NCI-H774 (cell line): Measurements from ENCODE around the gene LPCAT2.

ENCODE experiments used
- DNase-seq: peaks from one replicate; lab custom pipeline; 2025; lab: John Stamatoyannopoulos, UW

The LPCAT2 gene

GRCh38 chr16:55508941-55509931 lies at the start of gene LPCAT2:
Gene LPCAT2 (plus strand): TSS chr16:55509072. CDS start chr16:55509182, 110 bp downstream.
- peak; percentile 67 for DNase-seq

GRCh38 chr16:55462241-55462640 lies 46.6 kb upstream of the LPCAT2 start:
- DNase-seq, result no peak

GRCh38 chr16:55464375-55464774 lies 44.5 kb upstream of the LPCAT2 start:
- DNase-seq, result no peak

- peak; percentile 80 for DNase-seq
These were observed 43.6 kb upstream of the LPCAT2 start for GRCh38 chr16:55465077-55465896.

GRCh38 chr16:55466209-55466608 lies 42.7 kb upstream of the LPCAT2 start:
- DNase-seq, result no peak

GRCh38 chr16:55467898-55468297 lies 41.0 kb upstream of the LPCAT2 start:
- no peak for DNase-seq

GRCh38 chr16:55468352-55468990 lies 40.4 kb upstream of the LPCAT2 start:
- no peak for DNase-seq

GRCh38 chr16:55469821-55470532 lies 38.9 kb upstream of the LPCAT2 start:
- DNase-seq, result no peak

- DNase-seq, result no peak
These were observed 38.1 kb upstream of the LPCAT2 start for GRCh38 chr16:55470533-55471371.

GRCh38 chr16:55471448-55472097 lies 37.3 kb upstream of the LPCAT2 start:
- DNase-seq, result no peak

- DNase-seq, result no peak
These were observed 35.3 kb upstream of the LPCAT2 start for GRCh38 chr16:55473587-55473986.

- DNase-seq, result no peak
These were observed 34.1 kb upstream of the LPCAT2 start for GRCh38 chr16:55474821-55475220.

- no peak for DNase-seq
These were observed 33.0 kb upstream of the LPCAT2 start for GRCh38 chr16:55475919-55476318.

GRCh38 chr16:55476625-55477533 lies 32.0 kb upstream of the LPCAT2 start:
- DNase-seq, result no peak

- DNase-seq, result no peak
These were observed 31.1 kb upstream of the LPCAT2 start for GRCh38 chr16:55477736-55478135.

GRCh38 chr16:55478827-55479429 lies 29.9 kb upstream of the LPCAT2 start, which contains the start of gene MMP2:
Gene MMP2 (plus strand): TSS chr16:55479198. CDS start chr16:55479480, 282 bp downstream.
- no peak for DNase-seq

GRCh38 chr16:55479430-55480140 lies 29.3 kb upstream of the LPCAT2 start:
- no peak for DNase-seq

- no peak for DNase-seq
These were observed 28.6 kb upstream of the LPCAT2 start for GRCh38 chr16:55480228-55480655.
